ENCODE results near the gene SMIM36.
"Not testable (repeated sequence)": the region's sequence is repeated elsewhere in the genome, so short reads cannot be mapped to it uniquely, and the experiment has no call there.

SMIM36 gene

GRCh38 chr17:55416470-55417052, 94.7 kb downstream of the SMIM36 start:
- no peak for DNase-seq (ENCODE audit: low read depth in 2 of 2)

GRCh38 chr17:55416000-55416399, 95.3 kb downstream of the SMIM36 start:
- DNase-seq (ENCODE audit: low read depth in 2 of 2), result no peak

GRCh38 chr17:55414983-55415382, 96.3 kb downstream of the SMIM36 start:
- no peak for DNase-seq (ENCODE audit: low read depth in 2 of 2)

- no peak for DNase-seq (ENCODE audit: low read depth in 2 of 2)
Observed at GRCh38 chr17:55413825-55414489, 97.3 kb downstream of the SMIM36 start.

GRCh38 chr17:55411463-55411855, 99.8 kb downstream of the SMIM36 start:
- DNase-seq (ENCODE audit: low read depth in 2 of 2), result no peak

GRCh38 chr17:55410722-55411462, 100.4 kb downstream of the SMIM36 start:
- no peak for DNase-seq (ENCODE audit: low read depth in 2 of 2)

- DNase-seq (ENCODE audit: low read depth in 2 of 2), result no peak
Observed at GRCh38 chr17:55409030-55409800, 102.0 kb downstream of the SMIM36 start.

GRCh38 chr17:55407641-55408566, 103.3 kb downstream of the SMIM36 start:
- DNase-seq (ENCODE audit: low read depth in 2 of 2), result no peak

GRCh38 chr17:55405600-55405999, 105.7 kb downstream of the SMIM36 start:
- no peak for DNase-seq (ENCODE audit: low read depth in 2 of 2)

- DNase-seq (ENCODE audit: low read depth in 2 of 2), result not testable (repeated sequence)
Observed at GRCh38 chr17:55404197-55404596, 107.1 kb downstream of the SMIM36 start.

GRCh38 chr17:55402374-55402773, 108.9 kb downstream of the SMIM36 start:
- DNase-seq (ENCODE audit: low read depth in 2 of 2), result no peak

All from fibroblast of skin of left quadriceps (primary cell).